Sciatic nerve (tissue), 2 donors: ENCODE results near the gene NFKBIA. TPM values are rescaled to one million over a fixed set of nuclear protein-coding genes. Genes with fewer than 3 reads are reported as not detected.
A peak's percentile ranks its signal among the peaks of the same experiment; 100 is the strongest.
"Not testable (repeated sequence)": the region's sequence is repeated elsewhere in the genome, so short reads cannot be mapped to it uniquely, and the experiment has no call there.

Experiments
- ATAC-seq: fragments of 200-7000 bp; cut with Tn5 transposase; one replicate; pipeline ENCODE4 v1.9.1; 2020; ENCODE audit warnings: mild to moderate bottlenecking, moderate library complexity
- DNase-seq: peaks from one replicate; pipeline ENCODE4 v3.0.0-alpha.2; 2020; ENCODE audit warnings: low spot score
- intact Hi-C: fragments of 100-400 bp; cut with DNase I; formaldehyde crosslinking; loops from one replicate; pipeline ENCODE4 v1.14.2; 2022
- total RNA-seq: library from RNA; stranded (reverse); fragmentation: NEBNext Ultra II Directional; extraction: Animal tissue kit (Norgen Biotek cat#: 25700); gene quantifications from one replicate; pipeline ENCODE4 v1.2.1, GENCODE V29; 2021
- donor health status: DM: no; HTN: no; CAD: no.
- donor health status: DM: no; HTN: no; CAD: no.

The NFKBIA gene
- total RNA-seq = 177 TPM

GRCh38 chr14:35404449-35405303, at the start of gene NFKBIA:
NFKBIA (minus strand) TSS chr14:35404749; CDS start chr14:35404644, 105 bp downstream.
- DNase-seq (peak; percentile 96), ATAC-seq (peak; percentile 69)
- intact Hi-C loops = loop anchor here (5.0 kb wide), 1 partner anchor 67 kb away; no protein-coding TSS in a partner anchor

GRCh38 chr14:35446450-35446849, 41.9 kb upstream of the NFKBIA start:
- DNase-seq = no peak
- intact Hi-C loops = no loop called here
- no peak for ATAC-seq

- no peak for ATAC-seq
- no peak for DNase-seq
- intact Hi-C loops = no loop called here
These were observed 39.6 kb upstream of the NFKBIA start for GRCh38 chr14:35444104-35444503.

- DNase-seq = no peak
These were observed 36.6 kb upstream of the NFKBIA start for GRCh38 chr14:35441160-35441559.

GRCh38 chr14:35438910-35439713, 34.6 kb upstream of the NFKBIA start:
- DNase-seq (no peak), ATAC-seq (no peak)
- intact Hi-C loops = no loop called here

More at GRCh38 chr14:35441160-35441559, 36.6 kb upstream of the NFKBIA start:
- intact Hi-C loops = no loop called here
- no peak for ATAC-seq

GRCh38 chr14:35438492-35438891, 33.9 kb upstream of the NFKBIA start:
- intact Hi-C loops, DNase-seq, ATAC-seq: not testable (repeated sequence)

- DNase-seq (no peak), ATAC-seq (no peak)
- intact Hi-C loops = no loop called here
These were observed 30.6 kb upstream of the NFKBIA start for GRCh38 chr14:35435177-35435576.

- intact Hi-C loops = no loop called here
- ATAC-seq (no peak), DNase-seq (no peak)
These were observed 29.3 kb upstream of the NFKBIA start for GRCh38 chr14:35433826-35434225.

GRCh38 chr14:35430459-35431199, 26.1 kb upstream of the NFKBIA start:
- no peak for ATAC-seq
- DNase-seq = no peak
- intact Hi-C loops = no loop called here

- intact Hi-C loops = no loop called here
- no peak for DNase-seq
- no peak for ATAC-seq
These were observed 25.4 kb upstream of the NFKBIA start for GRCh38 chr14:35429951-35430350.

- intact Hi-C loops = no loop called here
- no peak for ATAC-seq
- DNase-seq = no peak
These were observed 21.3 kb upstream of the NFKBIA start for GRCh38 chr14:35425850-35426249.

- ATAC-seq = no peak
- intact Hi-C loops = no loop called here
- no peak for DNase-seq
These were observed 19.1 kb upstream of the NFKBIA start for GRCh38 chr14:35423621-35424020.

GRCh38 chr14:35420036-35420811, 15.7 kb upstream of the NFKBIA start:
- intact Hi-C loops = no loop called here
- DNase-seq = no peak
- ATAC-seq = peak; percentile 57

- DNase-seq = no peak
- intact Hi-C loops = loop anchor here (5.0 kb wide), 1 partner anchor 287 kb away; no protein-coding TSS in a partner anchor
- ATAC-seq = no peak
These were observed 14.9 kb upstream of the NFKBIA start for GRCh38 chr14:35419429-35419841.

GRCh38 chr14:35418093-35418492, 13.5 kb upstream of the NFKBIA start:
- intact Hi-C loops = loop anchor here (5.0 kb wide), 1 partner anchor 286 kb away; no protein-coding TSS in a partner anchor
- ATAC-seq (no peak), DNase-seq (no peak)

- no peak for DNase-seq
These were observed 11.7 kb upstream of the NFKBIA start for GRCh38 chr14:35416108-35416750.

GRCh38 chr14:35414365-35414764, 9.8 kb upstream of the NFKBIA start:
- peak; percentile 31 for ATAC-seq
- intact Hi-C loops = loop anchor here (5.0 kb wide), 1 partner anchor 272 kb away; no protein-coding TSS in a partner anchor
- DNase-seq = no peak

More at GRCh38 chr14:35416108-35416750, 11.7 kb upstream of the NFKBIA start:
- no peak for ATAC-seq
- intact Hi-C loops = loop anchor here (5.0 kb wide), 1 partner anchor 284 kb away; no protein-coding TSS in a partner anchor
